OCI-LY7 (cell line): ENCODE measurements around the gene RSPH4A. TPM values are rescaled to one million over a fixed set of nuclear protein-coding genes. Genes with fewer than 3 reads are reported as not detected.

ENCODE experiments used
- BruUV-seq: library from RNA; stranded (reverse); fragments of 400-500 nt; replicated peaks from 2 replicates; lab custom pipeline; 2021; lab: Mats Ljungman, UMichigan
- CTCF ChIA-PET: fragments of 300-600 bp; sonication (Branson Sonifier 250); formaldehyde crosslinking; loops from one replicate; lab custom pipeline; 2022; ENCODE audit warnings: antibody characterized with exemption; ENCODE audit not compliant: unreplicated experiment; lab: Charles Lee
- POLR2A ChIA-PET: fragments of 300-600 bp; sonication (Branson Sonifier 250); formaldehyde crosslinking; loops from one replicate; lab custom pipeline; 2022; ENCODE audit warnings: antibody characterized with exemption; lab: Charles Lee
- DNase-seq: peaks from one replicate; pipeline ENCODE4 v3.0.0-alpha.2; 2015; ENCODE audit warnings: low spot score
- H2AFZ ChIP-seq: fragments of 200-600 bp; sonication (generic), shearing (Covaris generic); 2 replicates; pipeline ENCODE4 v1.6.1; 2014; ENCODE audit warnings: mild to moderate bottlenecking, antibody characterized with exemption, low read length, moderate library complexity
- H3K27ac ChIP-seq: fragments of 200-600 bp; sonication (generic); 2 replicates; pipeline ENCODE4 v1.5.1; 2014; ENCODE audit warnings: mixed run types, low read depth, mild to moderate bottlenecking, moderate library complexity, low read length, inconsistent platforms; ENCODE audit not compliant: poor library complexity, severe bottlenecking
- H3K36me3 ChIP-seq: fragments of 200-600 bp; sonication (generic); 2 replicates; pipeline ENCODE4 v1.6.1; 2014; ENCODE audit warnings: mild to moderate bottlenecking, antibody characterized with exemption, low read length, moderate library complexity, mixed read lengths; ENCODE audit not compliant: insufficient read depth
- H3K4me1 ChIP-seq: fragments of 200-600 bp; sonication (generic); 2 replicates; pipeline ENCODE4 v1.5.1; 2014; ENCODE audit warnings: mild to moderate bottlenecking, low read length; ENCODE audit not compliant: insufficient read depth, poor library complexity, severe bottlenecking
- H3K4me2 ChIP-seq: fragments of 200-600 bp; sonication (generic); 2 replicates; pipeline ENCODE4 v1.6.1; 2014; ENCODE audit warnings: mild to moderate bottlenecking, low read length
- H3K4me3 ChIP-seq: fragments of 200-600 bp; sonication (generic); 2 replicates; pipeline ENCODE4 v1.5.1; 2014; ENCODE audit warnings: mild to moderate bottlenecking, low read depth, low read length; ENCODE audit not compliant: poor library complexity, severe bottlenecking
- H3K79me2 ChIP-seq: fragments of 200-600 bp; sonication (generic); 2 replicates; pipeline ENCODE4 v1.6.1; 2016; ENCODE audit warnings: low read depth, mild to moderate bottlenecking, low read length, moderate library complexity, mixed read lengths; ENCODE audit not compliant: insufficient read depth
- H3K9me2 ChIP-seq: fragments of 200-600 bp; sonication (generic); 2 replicates; pipeline ENCODE4 v1.6.1; 2016; ENCODE audit warnings: mild to moderate bottlenecking, low read length, mixed read lengths; ENCODE audit not compliant: insufficient read depth
- H3K9me3 ChIP-seq: fragments of 200-600 bp; sonication (generic); 2 replicates; pipeline ENCODE4 v1.6.1; 2014; ENCODE audit warnings: mild to moderate bottlenecking, mixed run types, low read length, mixed read lengths
- H4K20me1 ChIP-seq: fragments of 200-600 bp; sonication (generic); 2 replicates; pipeline ENCODE4 v1.6.1; 2014; ENCODE audit warnings: mild to moderate bottlenecking, antibody characterized with exemption, low read length, moderate library complexity, mixed read lengths; ENCODE audit not compliant: insufficient read depth
- EZH2phosphoT487 ChIP-seq: fragments of 200-600 bp; sonication (generic); IDR thresholded peaks from 2 replicates; pipeline ENCODE4 v1.6.1; 2018; ENCODE audit warnings: low read depth, borderline replicate concordance, mild to moderate bottlenecking, mixed run types, antibody characterized with exemption, low read length, moderate library complexity, mixed read lengths
- intact Hi-C: fragments of 100-400 bp; cut with micrococcal nuclease; formaldehyde crosslinking; loops from one replicate; pipeline ENCODE4 v1.10.0; 2022; ENCODE audit not compliant: unreplicated experiment
- total RNA-seq, 2 experiments: library from RNA; depleted of rRNA in 1 of 2; stranded (reverse); fragments of >200 nt in 1 of 2; shearing (Covaris generic) in 1 of 2; gene quantifications; 2 replicates each; pipeline ENCODE4 v1.2.3, GENCODE V29; 2014 to 2022
- TF ChIP-seq, protein P1 (sequence below): fragments of 200-600 bp; sonication (generic); conservative IDR thresholded peaks from 2 replicates; pipeline ENCODE4 v1.5.1; 2014; ENCODE audit warnings: mild to moderate bottlenecking, antibody characterized with exemption, low read length, moderate library complexity, mixed read lengths

The RSPH4A gene
- total RNA-seq, 2 experiments from 2014 or later, result 0.16 TPM; not detected in 1

DNA sequence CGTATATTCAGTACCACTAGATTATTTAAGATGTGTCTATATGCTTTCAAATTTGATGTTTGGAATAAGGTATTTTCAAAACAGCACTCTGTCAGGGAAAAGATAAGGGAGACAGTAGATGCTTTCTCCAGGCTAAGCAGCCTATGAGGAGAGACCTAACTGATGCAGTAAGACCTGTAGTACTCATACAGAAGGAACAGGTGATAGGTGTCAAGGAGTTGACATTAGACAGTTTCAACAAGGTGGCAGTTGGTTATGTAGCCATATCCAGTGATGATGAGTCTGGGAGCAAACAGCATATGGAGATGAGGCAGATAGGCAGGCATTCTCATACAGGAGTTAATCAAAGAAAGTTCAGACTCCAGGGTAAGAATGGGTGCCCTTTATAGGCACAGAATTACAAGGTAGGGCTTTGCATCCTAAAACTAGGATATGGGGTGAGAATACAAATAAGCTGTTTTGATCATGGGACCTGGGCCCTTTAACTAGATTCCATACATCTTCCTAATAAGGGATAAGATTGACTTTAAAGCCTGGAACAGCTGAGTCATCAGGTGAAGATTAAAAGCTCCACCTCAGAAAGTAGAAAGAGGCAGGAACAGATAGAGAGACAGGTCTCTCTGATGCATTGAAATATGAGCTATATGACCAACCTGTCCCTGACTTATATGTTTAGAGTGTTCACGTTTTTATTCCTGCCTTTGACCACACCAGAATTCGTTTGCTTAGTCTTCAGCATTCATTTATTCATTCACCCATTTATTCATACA is 7.9 kb downstream of the RSPH4A start:
- Histone ChIP-seq H3K4me1 (no peaks in the 10 kb centered on the region), H2AFZ (no peak overlapping the region), H4K20me1 (no peaks in the 10 kb centered on the region), H3K36me3 (no peaks in the 10 kb centered on the region), H3K27ac (no peak overlapping the region), H3K4me2 (no peak overlapping the region), H3K9me2 (no peaks in the 10 kb centered on the region), H3K9me3 (no peaks in the 10 kb centered on the region), H3K79me2 (no peaks in the 10 kb centered on the region), H3K4me3 (no peak overlapping the region)
- no TSS peak for BruUV-seq
- intact Hi-C loops, result no loop called here
- POLR2A ChIA-PET, result interaction anchor here (0.6 to 1.4 kb wide), 6 partner anchors 10 to 356 kb away, joined by 3 to 4 read pairs (median 3); no protein-coding TSS in a partner anchor
- no peak for TF ChIP-seq EZH2phosphoT487
- TF ChIP-seq, protein P1, sequence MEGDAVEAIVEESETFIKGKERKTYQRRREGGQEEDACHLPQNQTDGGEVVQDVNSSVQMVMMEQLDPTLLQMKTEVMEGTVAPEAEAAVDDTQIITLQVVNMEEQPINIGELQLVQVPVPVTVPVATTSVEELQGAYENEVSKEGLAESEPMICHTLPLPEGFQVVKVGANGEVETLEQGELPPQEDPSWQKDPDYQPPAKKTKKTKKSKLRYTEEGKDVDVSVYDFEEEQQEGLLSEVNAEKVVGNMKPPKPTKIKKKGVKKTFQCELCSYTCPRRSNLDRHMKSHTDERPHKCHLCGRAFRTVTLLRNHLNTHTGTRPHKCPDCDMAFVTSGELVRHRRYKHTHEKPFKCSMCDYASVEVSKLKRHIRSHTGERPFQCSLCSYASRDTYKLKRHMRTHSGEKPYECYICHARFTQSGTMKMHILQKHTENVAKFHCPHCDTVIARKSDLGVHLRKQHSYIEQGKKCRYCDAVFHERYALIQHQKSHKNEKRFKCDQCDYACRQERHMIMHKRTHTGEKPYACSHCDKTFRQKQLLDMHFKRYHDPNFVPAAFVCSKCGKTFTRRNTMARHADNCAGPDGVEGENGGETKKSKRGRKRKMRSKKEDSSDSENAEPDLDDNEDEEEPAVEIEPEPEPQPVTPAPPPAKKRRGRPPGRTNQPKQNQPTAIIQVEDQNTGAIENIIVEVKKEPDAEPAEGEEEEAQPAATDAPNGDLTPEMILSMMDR, result no peak
- CTCF ChIA-PET, result no interaction called here
- DNase-seq, result no peak

DNA sequence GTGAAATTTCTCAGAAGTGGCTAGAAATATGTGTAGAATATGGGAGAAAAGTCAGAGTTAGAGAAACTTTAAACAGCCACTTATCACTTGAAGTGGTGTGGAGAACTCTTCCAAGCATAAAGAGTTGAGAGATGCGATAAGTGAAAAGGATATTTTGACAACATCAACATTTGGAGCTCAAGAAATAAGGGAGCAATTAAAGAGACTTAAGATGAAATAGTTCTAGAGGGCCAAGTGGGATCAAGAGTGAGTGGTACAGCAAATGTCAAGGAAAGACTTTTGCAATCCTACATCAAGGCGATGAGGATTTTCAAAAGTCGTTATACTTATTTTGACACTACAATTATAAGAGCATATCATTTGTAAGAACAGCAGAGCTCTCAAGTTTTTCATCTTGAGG is 9.6 kb downstream of the RSPH4A start:
- no peaks in the 10 kb centered on the region for H3K9me2 ChIP-seq
- H3K79me2 ChIP-seq, result no peaks in the 10 kb centered on the region
- H4K20me1 ChIP-seq, result no peaks in the 10 kb centered on the region
- DNase-seq, result no peak
- H3K4me1 ChIP-seq, result peaks cover 6% of the 10 kb centered on the region
- no peak overlapping the region for H3K4me3 ChIP-seq
- no peak overlapping the region for H3K27ac ChIP-seq
- TF ChIP-seq EZH2phosphoT487, result no peak
- TF ChIP-seq, protein P1, result no peak
- H2AFZ ChIP-seq, result no peak overlapping the region
- no TSS peak for BruUV-seq
- intact Hi-C loops, result no loop called here
- no peaks in the 10 kb centered on the region for H3K9me3 ChIP-seq
- POLR2A ChIA-PET, result interaction anchor here (0.5 kb wide), 1 partner anchor 43 kb away, joined by 3 read pairs; no protein-coding TSS in a partner anchor
- H3K36me3 ChIP-seq, result no peaks in the 10 kb centered on the region
- CTCF ChIA-PET, result no interaction called here
- H3K4me2 ChIP-seq, result no peak overlapping the region

DNA sequence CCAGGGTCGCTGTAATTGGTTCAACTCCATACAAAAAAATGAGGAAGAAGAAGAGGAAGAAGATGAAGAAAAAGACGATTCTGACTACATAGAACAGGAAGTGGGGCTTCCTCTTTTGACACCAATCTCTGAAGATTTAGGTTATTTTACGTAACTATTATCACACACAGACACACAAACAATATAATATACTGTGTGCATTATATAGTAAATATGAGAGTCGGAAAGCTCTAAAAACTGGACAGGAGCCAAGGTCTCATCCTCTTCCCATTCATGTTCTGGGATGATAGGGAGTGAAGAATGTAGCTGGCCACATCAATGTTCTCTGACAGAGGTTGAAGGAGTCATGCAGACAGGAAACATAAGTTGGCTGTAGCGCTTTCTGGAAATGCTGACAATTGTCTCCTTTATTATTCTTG is 13.3 kb downstream of the RSPH4A start:
- no peaks in the 10 kb centered on the region for H3K79me2 ChIP-seq
- intact Hi-C loops, result no loop called here
- H3K4me2 ChIP-seq, result no peak overlapping the region
- H4K20me1 ChIP-seq, result no peaks in the 10 kb centered on the region
- no peak overlapping the region for H3K4me3 ChIP-seq
- peaks cover 19% of the 10 kb centered on the region for H3K4me1 ChIP-seq
- H3K27ac ChIP-seq, result no peak overlapping the region
- TF ChIP-seq, protein P1, result no peak
- no peak for TF ChIP-seq EZH2phosphoT487
- no peaks in the 10 kb centered on the region for H3K9me2 ChIP-seq
- no peaks in the 10 kb centered on the region for H3K9me3 ChIP-seq
- CTCF ChIA-PET, result no interaction called here
- DNase-seq, result no peak
- POLR2A ChIA-PET, result interaction anchor here (0.7 to 1.3 kb wide), 3 partner anchors 10 to 268 kb away, joined by 3 to 4 read pairs (median 3); partner anchors contain the start of gene RWDD1
- BruUV-seq, result no TSS peak
- no peak overlapping the region for H2AFZ ChIP-seq
- peaks cover 24% of the 10 kb centered on the region for H3K36me3 ChIP-seq
